ENCODE measurements around the gene ZNF282.

ZNF282 gene

GRCh38 chr7:149195180-149196150 is at the start of gene ZNF282 (continued):
- TF ChIP-seq KLF10 (tag by site-specific recombination; IDR thresholded peaks at IDR 0.05) = peak; percentile 81; the same call in 1 of the 2 replicates
- no peak for TF ChIP-seq ZNF248 (tag by site-specific recombination; IDR thresholded peaks at IDR 0.05)
- peak; percentile 41 for TF ChIP-seq ZNF654 (tag by site-specific recombination; IDR thresholded peaks at IDR 0.05; ENCODE audit: low read depth)
- peak; percentile 93 for TF ChIP-seq ZNF561 (tag by site-specific recombination; IDR thresholded peaks at IDR 0.05; ENCODE audit: borderline replicate concordance)
- TF ChIP-seq, protein P1, sequence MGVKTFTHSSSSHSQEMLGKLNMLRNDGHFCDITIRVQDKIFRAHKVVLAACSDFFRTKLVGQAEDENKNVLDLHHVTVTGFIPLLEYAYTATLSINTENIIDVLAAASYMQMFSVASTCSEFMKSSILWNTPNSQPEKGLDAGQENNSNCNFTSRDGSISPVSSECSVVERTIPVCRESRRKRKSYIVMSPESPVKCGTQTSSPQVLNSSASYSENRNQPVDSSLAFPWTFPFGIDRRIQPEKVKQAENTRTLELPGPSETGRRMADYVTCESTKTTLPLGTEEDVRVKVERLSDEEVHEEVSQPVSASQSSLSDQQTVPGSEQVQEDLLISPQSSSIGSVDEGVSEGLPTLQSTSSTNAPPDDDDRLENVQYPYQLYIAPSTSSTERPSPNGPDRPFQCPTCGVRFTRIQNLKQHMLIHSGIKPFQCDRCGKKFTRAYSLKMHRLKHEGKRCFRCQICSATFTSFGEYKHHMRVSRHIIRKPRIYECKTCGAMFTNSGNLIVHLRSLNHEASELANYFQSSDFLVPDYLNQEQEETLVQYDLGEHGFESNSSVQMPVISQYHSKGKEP (tag by site-specific recombination; IDR thresholded peaks at IDR 0.05) = no peak
- TF ChIP-seq KLF7 (tag by site-specific recombination; IDR thresholded peaks at IDR 0.05; ENCODE audit: borderline replicate concordance) = peak; percentile 76
- TF ChIP-seq, protein P2, sequence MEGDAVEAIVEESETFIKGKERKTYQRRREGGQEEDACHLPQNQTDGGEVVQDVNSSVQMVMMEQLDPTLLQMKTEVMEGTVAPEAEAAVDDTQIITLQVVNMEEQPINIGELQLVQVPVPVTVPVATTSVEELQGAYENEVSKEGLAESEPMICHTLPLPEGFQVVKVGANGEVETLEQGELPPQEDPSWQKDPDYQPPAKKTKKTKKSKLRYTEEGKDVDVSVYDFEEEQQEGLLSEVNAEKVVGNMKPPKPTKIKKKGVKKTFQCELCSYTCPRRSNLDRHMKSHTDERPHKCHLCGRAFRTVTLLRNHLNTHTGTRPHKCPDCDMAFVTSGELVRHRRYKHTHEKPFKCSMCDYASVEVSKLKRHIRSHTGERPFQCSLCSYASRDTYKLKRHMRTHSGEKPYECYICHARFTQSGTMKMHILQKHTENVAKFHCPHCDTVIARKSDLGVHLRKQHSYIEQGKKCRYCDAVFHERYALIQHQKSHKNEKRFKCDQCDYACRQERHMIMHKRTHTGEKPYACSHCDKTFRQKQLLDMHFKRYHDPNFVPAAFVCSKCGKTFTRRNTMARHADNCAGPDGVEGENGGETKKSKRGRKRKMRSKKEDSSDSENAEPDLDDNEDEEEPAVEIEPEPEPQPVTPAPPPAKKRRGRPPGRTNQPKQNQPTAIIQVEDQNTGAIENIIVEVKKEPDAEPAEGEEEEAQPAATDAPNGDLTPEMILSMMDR (tag by site-specific recombination; IDR thresholded peaks at IDR 0.05) = peak; percentile 97
- 0 out of 2 replicates have a peak, but pooled peaks have one; percentile 38 for TF ChIP-seq MEIS1 (CRISPR knock-in tag; IDR thresholded peaks at IDR 0.05; ENCODE audit: borderline replicate concordance)
- no peak for TF ChIP-seq ZNF664 (tag by site-specific recombination; IDR thresholded peaks at IDR 0.05)
- TF ChIP-seq BCL11B (tag by site-specific recombination; IDR thresholded peaks at IDR 0.05; ENCODE audit: low read depth) = peak; percentile 33; the same call in 1 of the 2 replicates
- peak; percentile 89 for TF ChIP-seq ZBTB26 (tag by site-specific recombination; optimal IDR thresholded peaks at IDR 0.05)
- TF ChIP-seq SCRT1 (tag by site-specific recombination; IDR thresholded peaks at IDR 0.05; ENCODE audit: borderline replicate concordance) = no peak
- TF ChIP-seq, protein P3, sequence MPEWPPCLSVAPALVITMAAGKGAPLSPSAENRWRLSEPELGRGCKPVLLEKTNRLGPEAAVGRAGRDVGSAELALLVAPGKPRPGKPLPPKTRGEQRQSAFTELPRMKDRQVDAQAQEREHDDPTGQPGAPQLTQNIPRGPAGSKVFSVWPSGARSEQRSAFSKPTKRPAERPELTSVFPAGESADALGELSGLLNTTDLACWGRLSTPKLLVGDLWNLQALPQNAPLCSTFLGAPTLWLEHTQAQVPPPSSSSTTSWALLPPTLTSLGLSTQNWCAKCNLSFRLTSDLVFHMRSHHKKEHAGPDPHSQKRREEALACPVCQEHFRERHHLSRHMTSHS (tag by site-specific recombination; IDR thresholded peaks at IDR 0.05) = no peak
- TF ChIP-seq ZSCAN30 (tag by site-specific recombination; IDR thresholded peaks at IDR 0.05) = peak; percentile 83
- TF ChIP-seq ZFHX2 (tag by site-specific recombination; conservative IDR thresholded peaks at IDR 0.05) = peak; percentile 33
- peak; percentile 35; the same call in 1 of the 2 replicates for TF ChIP-seq ZNF184 (tag by site-specific recombination; IDR thresholded peaks at IDR 0.05)
- peak; percentile 81; the same call in 1 of the 2 replicates for TF ChIP-seq ZNF501 (tag by site-specific recombination; IDR thresholded peaks at IDR 0.05)
- peak; percentile 84 for TF ChIP-seq KLF9 (tag by site-specific recombination; IDR thresholded peaks at IDR 0.05; ENCODE audit: low read depth)
- peak; percentile 95 for TF ChIP-seq ZIC2 (tag by site-specific recombination; IDR thresholded peaks at IDR 0.05)
- TF ChIP-seq ZBTB6 (tag by site-specific recombination; IDR thresholded peaks at IDR 0.05) = peak; percentile 81
- TF ChIP-seq RBAK (tag by site-specific recombination; IDR thresholded peaks at IDR 0.05) = no peak
- no peak for TF ChIP-seq ZNF544 (tag by site-specific recombination; IDR thresholded peaks at IDR 0.05)
- peak; percentile 52; the same call in 1 of the 2 replicates for TF ChIP-seq ZNF394 (tag by site-specific recombination; IDR thresholded peaks at IDR 0.05; ENCODE audit: borderline replicate concordance)
- no peak for TF ChIP-seq ZNF280C (tag by site-specific recombination; IDR thresholded peaks at IDR 0.05)
- TF ChIP-seq, protein P4, sequence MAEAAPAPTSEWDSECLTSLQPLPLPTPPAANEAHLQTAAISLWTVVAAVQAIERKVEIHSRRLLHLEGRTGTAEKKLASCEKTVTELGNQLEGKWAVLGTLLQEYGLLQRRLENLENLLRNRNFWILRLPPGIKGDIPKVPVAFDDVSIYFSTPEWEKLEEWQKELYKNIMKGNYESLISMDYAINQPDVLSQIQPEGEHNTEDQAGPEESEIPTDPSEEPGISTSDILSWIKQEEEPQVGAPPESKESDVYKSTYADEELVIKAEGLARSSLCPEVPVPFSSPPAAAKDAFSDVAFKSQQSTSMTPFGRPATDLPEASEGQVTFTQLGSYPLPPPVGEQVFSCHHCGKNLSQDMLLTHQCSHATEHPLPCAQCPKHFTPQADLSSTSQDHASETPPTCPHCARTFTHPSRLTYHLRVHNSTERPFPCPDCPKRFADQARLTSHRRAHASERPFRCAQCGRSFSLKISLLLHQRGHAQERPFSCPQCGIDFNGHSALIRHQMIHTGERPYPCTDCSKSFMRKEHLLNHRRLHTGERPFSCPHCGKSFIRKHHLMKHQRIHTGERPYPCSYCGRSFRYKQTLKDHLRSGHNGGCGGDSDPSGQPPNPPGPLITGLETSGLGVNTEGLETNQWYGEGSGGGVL (tag by site-specific recombination; IDR thresholded peaks at IDR 0.05) = no peak; the same call in 1 of the 2 replicates
- no peak for TF ChIP-seq ZNF350 (tag by site-specific recombination; IDR thresholded peaks at IDR 0.05)

Measured in HEK293 (cell line).